Amygdala (tissue), 56 donors: ENCODE data around the gene CGNL1.

ENCODE experiments used
- DNase-seq, 56 donors: peaks; one replicate each; lab custom pipeline; 2025; lab: John Stamatoyannopoulos, UW

The CGNL1 gene

DNA sequence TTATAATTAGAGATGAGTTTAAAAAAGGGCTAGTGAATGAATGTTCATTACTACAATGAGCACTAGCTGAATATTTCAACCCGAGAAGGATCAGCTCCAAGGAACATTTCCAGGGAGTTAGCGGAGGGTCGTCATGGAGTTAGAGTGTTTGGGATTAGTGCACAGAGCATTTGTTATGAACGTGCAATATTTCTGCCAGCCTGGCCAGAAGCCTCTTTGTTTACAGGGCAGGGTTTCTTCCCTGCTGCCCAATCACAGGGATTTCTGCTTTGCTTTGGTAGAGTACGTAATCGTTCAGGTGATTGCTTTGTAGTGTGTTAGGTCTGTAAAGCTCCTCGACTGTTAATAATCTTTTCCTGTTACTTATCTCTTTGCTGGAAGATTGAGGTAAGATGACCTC, 5.9 kb downstream of the CGNL1 start:
- DNase-seq: no peak

GRCh38 chr15:57382969-57383368, 6.7 kb downstream of the CGNL1 start:
- DNase-seq: no peak

- peak in 15 of 56 donors; percentile 7 to 57 (median 20) for DNase-seq
These were observed 7.7 kb downstream of the CGNL1 start for GRCh38 chr15:57384024-57384423.

GRCh38 chr15:57384816-57385215, 8.5 kb downstream of the CGNL1 start:
- no peak for DNase-seq

DNA sequence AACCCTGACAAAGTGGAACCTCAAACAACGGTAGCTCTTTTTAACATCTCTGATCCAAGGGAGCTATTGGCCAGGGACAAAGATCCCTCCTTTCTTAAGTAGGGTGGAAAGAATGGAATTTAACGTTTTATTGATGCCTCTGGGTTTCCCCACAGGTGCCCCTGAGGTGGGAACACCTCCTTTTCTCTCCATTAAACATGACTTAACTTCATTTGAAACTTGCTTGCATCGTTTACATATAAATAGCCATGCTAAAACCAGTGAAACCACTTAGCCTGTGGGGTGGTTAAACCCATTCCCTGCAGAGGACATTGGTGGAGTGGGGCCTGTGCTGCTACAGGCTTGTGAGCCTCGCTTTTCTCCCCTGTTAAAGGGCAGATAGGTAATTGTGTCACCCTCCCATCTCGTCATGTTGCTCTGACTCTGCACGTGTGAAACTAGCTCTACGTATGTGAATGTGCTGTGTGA, 9.7 kb downstream of the CGNL1 start:
- no peak for DNase-seq

GRCh38 chr15:57386976-57387375, 10.7 kb downstream of the CGNL1 start:
- no peak for DNase-seq

- no peak for DNase-seq
These were observed 11.3 kb downstream of the CGNL1 start for GRCh38 chr15:57387564-57388076.

GRCh38 chr15:57388464-57388863, 12.2 kb downstream of the CGNL1 start:
- DNase-seq: no peak

- no peak for DNase-seq
These were observed 13.7 kb downstream of the CGNL1 start for GRCh38 chr15:57389991-57390390.

GRCh38 chr15:57390583-57390982, 14.3 kb downstream of the CGNL1 start:
- DNase-seq: no peak

- DNase-seq: no peak
These were observed 15.2 kb downstream of the CGNL1 start for GRCh38 chr15:57391537-57391936.

DNA sequence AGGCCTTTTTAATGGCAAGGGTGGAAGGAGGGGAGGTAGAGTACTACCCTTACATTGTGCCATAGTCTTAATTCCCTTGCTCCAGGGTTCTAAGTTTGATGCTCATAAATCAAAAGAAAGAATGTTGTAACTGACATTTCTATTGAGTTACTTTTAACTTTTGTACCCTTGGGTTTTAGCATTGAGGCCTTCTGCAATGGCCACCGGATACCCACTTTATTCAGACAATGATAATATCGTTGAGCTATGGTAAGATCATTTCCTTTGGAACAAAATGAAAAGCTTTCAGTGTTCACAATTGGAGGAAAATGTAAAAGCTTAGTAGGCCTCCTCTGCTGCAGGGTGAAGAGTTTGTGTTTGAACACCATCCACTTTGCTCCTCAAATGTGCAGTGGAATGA, 16.8 kb downstream of the CGNL1 start:
- DNase-seq: no peak

GRCh38 chr15:57395292-57395691, 19.0 kb downstream of the CGNL1 start:
- peak in 12 of 56 donors; percentile 7 to 42 (median 22) for DNase-seq

DNA sequence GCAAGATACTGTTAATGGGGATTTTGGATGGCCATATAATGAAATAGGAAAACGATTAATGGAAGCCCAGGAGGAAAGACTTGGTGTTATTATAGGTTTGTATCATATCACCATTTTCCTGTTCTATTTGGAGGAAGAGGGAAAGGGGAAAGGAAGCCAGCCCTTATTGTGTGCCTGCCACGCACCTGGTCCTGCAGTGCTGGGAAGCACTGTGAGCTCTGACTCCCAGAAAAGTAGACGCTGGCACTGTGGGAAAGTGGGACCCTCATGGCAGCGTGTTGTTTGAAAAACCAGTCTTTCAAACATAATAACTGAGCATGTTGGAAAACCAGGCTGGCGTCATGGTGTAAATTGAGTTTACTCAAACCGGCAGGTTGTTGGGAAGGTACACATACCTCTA, 22.0 kb downstream of the CGNL1 start:
- DNase-seq: no peak

GRCh38 chr15:57401546-57401945, 25.2 kb downstream of the CGNL1 start:
- no peak for DNase-seq

- DNase-seq: no peak
These were observed 26.7 kb downstream of the CGNL1 start for GRCh38 chr15:57403017-57403416.

GRCh38 chr15:57403566-57404325, 27.4 kb downstream of the CGNL1 start:
- DNase-seq: no peak

DNA sequence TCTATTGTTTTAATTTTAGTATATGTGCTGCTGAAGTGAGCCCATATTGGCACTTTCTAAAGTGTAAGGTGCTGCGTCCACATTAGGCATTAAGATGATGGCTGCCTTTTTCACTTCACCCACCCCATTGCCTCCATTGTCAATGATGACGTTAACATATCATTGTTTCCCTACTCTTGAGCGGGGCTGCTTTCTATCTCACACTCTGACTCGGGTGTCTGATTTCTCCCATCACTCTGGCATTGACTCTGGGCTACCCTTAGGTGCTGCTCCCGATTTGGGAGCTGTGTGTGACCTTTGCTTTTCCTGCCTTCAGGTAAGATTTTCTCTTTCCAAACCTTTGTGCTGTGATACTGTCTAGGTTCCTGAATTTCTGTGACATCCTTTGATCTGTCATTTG, 28.8 kb downstream of the CGNL1 start:
- no peak for DNase-seq

GRCh38 chr15:57406062-57406772, 29.9 kb downstream of the CGNL1 start:
- peak in 1 of 56 donors; percentile 12 for DNase-seq

GRCh38 chr15:57410373-57410772, 34.1 kb downstream of the CGNL1 start:
- no peak for DNase-seq

- DNase-seq: no peak
These were observed 35.9 kb downstream of the CGNL1 start for GRCh38 chr15:57411945-57412768.
